Activated CD4-positive, alpha-beta T cell treated with anti-CD3 and anti-CD28 coated beads, Interleukin-2, amount 10 ng/mL, durations not matched to agents 24 days and 14 days (primary cell): ENCODE results near the gene ARAP3. TPM values are rescaled to one million over a fixed set of nuclear protein-coding genes. Genes with fewer than 3 reads are reported as not detected.

Experiments used
- DNase-seq: peaks from one replicate; pipeline ENCODE4 v3.0.0; 2022
- H3K27ac Mint-ChIP-seq: one replicate; pipeline ENCODE4 v1.8.0; 2022; ENCODE audit warnings: mild to moderate bottlenecking, mixed read lengths
- H3K27me3 Mint-ChIP-seq: one replicate; pipeline ENCODE4 v1.8.0; 2022; ENCODE audit warnings: mixed read lengths
- H3K36me3 Mint-ChIP-seq: one replicate; pipeline ENCODE4 v1.8.0; 2022; ENCODE audit warnings: low read depth, mild to moderate bottlenecking, mixed read lengths
- H3K4me1 Mint-ChIP-seq: one replicate; pipeline ENCODE4 v1.8.0; 2021; ENCODE audit warnings: mixed read lengths
- H3K4me3 Mint-ChIP-seq: one replicate; pipeline ENCODE4 v1.8.0; 2022; ENCODE audit warnings: mild to moderate bottlenecking, moderate library complexity, mixed read lengths
- H3K9me3 Mint-ChIP-seq: one replicate; pipeline ENCODE4 v1.8.0; 2021; ENCODE audit warnings: mixed read lengths
- intact Hi-C: fragments of 100-400 bp; cut with micrococcal nuclease; formaldehyde crosslinking; loops from one replicate; pipeline ENCODE4 v1.15.1; 2023
- total RNA-seq: library from RNA; stranded (reverse); gene quantifications from 2 replicates; pipeline ENCODE4 v1.2.3, GENCODE V29; 2022

Gene ARAP3
- total RNA-seq, 1 donor from 2014 or later = 10.9 TPM

GRCh38 chr5:141692919-141693725 lies 11.1 kb upstream of the ARAP3 start:
- H3K4me1 Mint-ChIP-seq = peaks cover 32% of the 10 kb centered on the region
- peaks cover 30% of the 10 kb centered on the region for H3K27me3 Mint-ChIP-seq
- peak overlapping the region; percentile 85 for H3K4me3 Mint-ChIP-seq
- H3K27ac Mint-ChIP-seq = peak overlapping the region; percentile 86
- peak; percentile 86 for DNase-seq
- H3K9me3 Mint-ChIP-seq = no peaks in the 10 kb centered on the region
- H3K36me3 Mint-ChIP-seq = no peaks in the 10 kb centered on the region
- intact Hi-C loops = loop anchor here (1.0 to 2.0 kb wide), 11 partner anchors 8 to 664 kb away; partner anchors contain the start of genes DELE1 and RNF14

- H3K4me1 Mint-ChIP-seq = peaks cover 32% of the 10 kb centered on the region
- H3K27me3 Mint-ChIP-seq = peaks cover 29% of the 10 kb centered on the region
- no peaks in the 10 kb centered on the region for H3K9me3 Mint-ChIP-seq
- intact Hi-C loops = loop anchor here (1.0 to 2.0 kb wide), 9 partner anchors 28 to 664 kb away; partner anchors contain the start of genes DELE1 and RNF14
- peak overlapping the region; percentile 86 for H3K27ac Mint-ChIP-seq
- no peaks in the 10 kb centered on the region for H3K36me3 Mint-ChIP-seq
- DNase-seq = no peak
- H3K4me3 Mint-ChIP-seq = peak overlapping the region; percentile 85
Observed at GRCh38 chr5:141692533-141692888, 10.5 kb upstream of the ARAP3 start.

GRCh38 chr5:141691867-141692532 lies 10.0 kb upstream of the ARAP3 start:
- Mint-ChIP-seq H3K27me3 (peaks cover 26% of the 10 kb centered on the region), H3K4me3 (peak overlapping the region; percentile 85), H3K27ac (peak overlapping the region; percentile 86), H3K36me3 (no peaks in the 10 kb centered on the region), H3K4me1 (peaks cover 32% of the 10 kb centered on the region), H3K9me3 (no peaks in the 10 kb centered on the region)
- intact Hi-C loops = loop anchor here (1.0 to 2.0 kb wide), 9 partner anchors 27 to 665 kb away; partner anchors contain the start of genes DELE1 and RNF14
- DNase-seq = peak; percentile 97

- Mint-ChIP-seq H3K36me3 (no peaks in the 10 kb centered on the region), H3K27me3 (peaks cover 23% of the 10 kb centered on the region), H3K9me3 (no peaks in the 10 kb centered on the region), H3K4me3 (no peak overlapping the region), H3K4me1 (peaks cover 32% of the 10 kb centered on the region), H3K27ac (no peak overlapping the region)
- no peak for DNase-seq
- intact Hi-C loops = no loop called here
Observed at GRCh38 chr5:141691286-141691866, 9.3 kb upstream of the ARAP3 start.

- peaks cover 20% of the 10 kb centered on the region for H3K27me3 Mint-ChIP-seq
- no peaks in the 10 kb centered on the region for H3K9me3 Mint-ChIP-seq
- no peak overlapping the region for H3K27ac Mint-ChIP-seq
- H3K4me3 Mint-ChIP-seq = no peak overlapping the region
- no peaks in the 10 kb centered on the region for H3K36me3 Mint-ChIP-seq
- no peak for DNase-seq
- intact Hi-C loops = no loop called here
- H3K4me1 Mint-ChIP-seq = peaks cover 28% of the 10 kb centered on the region
Observed at GRCh38 chr5:141686648-141687416, 4.8 kb upstream of the ARAP3 start.

- H3K4me3 Mint-ChIP-seq = no peak overlapping the region
- intact Hi-C loops = no loop called here
Observed at GRCh38 chr5:141685591-141685990, 3.6 kb upstream of the ARAP3 start.

GRCh38 chr5:141683596-141684141 lies 1.6 kb upstream of the ARAP3 start:
- Mint-ChIP-seq H3K36me3 (no peaks in the 10 kb centered on the region), H3K27me3 (peaks cover 5% of the 10 kb centered on the region), H3K9me3 (no peaks in the 10 kb centered on the region), H3K4me1 (peaks cover 33% of the 10 kb centered on the region), H3K27ac (peak overlapping the region; percentile 32), H3K4me3 (peak overlapping the region; percentile 45)
- intact Hi-C loops = loop anchor here (1.0 kb wide), 1 partner anchor 10 kb away; no protein-coding TSS in a partner anchor
- DNase-seq = no peak

More at GRCh38 chr5:141685591-141685990, 3.6 kb upstream of the ARAP3 start:
- Mint-ChIP-seq H3K36me3 (no peaks in the 10 kb centered on the region), H3K27me3 (peaks cover 18% of the 10 kb centered on the region), H3K9me3 (no peaks in the 10 kb centered on the region), H3K27ac (no peak overlapping the region), H3K4me1 (peaks cover 33% of the 10 kb centered on the region)
- DNase-seq = no peak

GRCh38 chr5:141681295-141681694 lies 735 bp downstream of the ARAP3 start:
- Mint-ChIP-seq H3K27me3 (peaks cover 3% of the 10 kb centered on the region), H3K4me1 (peaks cover 31% of the 10 kb centered on the region), H3K4me3 (peak overlapping the region; percentile 69), H3K27ac (peak overlapping the region; percentile 66), H3K36me3 (peaks cover 3% of the 10 kb centered on the region), H3K9me3 (no peaks in the 10 kb centered on the region)
- no peak for DNase-seq
- intact Hi-C loops = no loop called here

- peaks cover 3% of the 10 kb centered on the region for H3K36me3 Mint-ChIP-seq
- no peak overlapping the region for H3K27ac Mint-ChIP-seq
- no peaks in the 10 kb centered on the region for H3K9me3 Mint-ChIP-seq
- intact Hi-C loops = no loop called here
- H3K27me3 Mint-ChIP-seq = peaks cover 3% of the 10 kb centered on the region
- DNase-seq = no peak
- H3K4me3 Mint-ChIP-seq = peak overlapping the region; percentile 69
- H3K4me1 Mint-ChIP-seq = peaks cover 31% of the 10 kb centered on the region
Observed at GRCh38 chr5:141680751-141681201, 1.3 kb downstream of the ARAP3 start.

GRCh38 chr5:141680178-141680577 lies 1.9 kb downstream of the ARAP3 start:
- Mint-ChIP-seq H3K4me3 (no peak overlapping the region), H3K27me3 (peaks cover 3% of the 10 kb centered on the region), H3K4me1 (peaks cover 31% of the 10 kb centered on the region), H3K27ac (no peak overlapping the region), H3K36me3 (peaks cover 3% of the 10 kb centered on the region), H3K9me3 (no peaks in the 10 kb centered on the region)
- intact Hi-C loops = no loop called here
- no peak for DNase-seq

GRCh38 chr5:141677415-141677814 lies 4.6 kb downstream of the ARAP3 start:
- H3K4me1 Mint-ChIP-seq = peaks cover 14% of the 10 kb centered on the region
- peaks cover 5% of the 10 kb centered on the region for H3K36me3 Mint-ChIP-seq
- intact Hi-C loops = no loop called here
- no peak overlapping the region for H3K27ac Mint-ChIP-seq
- no peak for DNase-seq
- no peaks in the 10 kb centered on the region for H3K9me3 Mint-ChIP-seq
- H3K4me3 Mint-ChIP-seq = no peak overlapping the region
- peaks cover 3% of the 10 kb centered on the region for H3K27me3 Mint-ChIP-seq

- DNase-seq = no peak
- intact Hi-C loops = no loop called here
- no peak overlapping the region for H3K4me3 Mint-ChIP-seq
- H3K27ac Mint-ChIP-seq = no peak overlapping the region
- H3K9me3 Mint-ChIP-seq = no peaks in the 10 kb centered on the region
- H3K36me3 Mint-ChIP-seq = peaks cover 5% of the 10 kb centered on the region
- H3K27me3 Mint-ChIP-seq = peaks cover 3% of the 10 kb centered on the region
- H3K4me1 Mint-ChIP-seq = peaks cover 3% of the 10 kb centered on the region
Observed at GRCh38 chr5:141675672-141676071, 6.4 kb downstream of the ARAP3 start.

- peaks cover 5% of the 10 kb centered on the region for H3K36me3 Mint-ChIP-seq
- DNase-seq = no peak
- peaks cover 1% of the 10 kb centered on the region for H3K4me1 Mint-ChIP-seq
- H3K27ac Mint-ChIP-seq = no peak overlapping the region
- no peaks in the 10 kb centered on the region for H3K9me3 Mint-ChIP-seq
- H3K27me3 Mint-ChIP-seq = peaks cover 3% of the 10 kb centered on the region
- H3K4me3 Mint-ChIP-seq = no peak overlapping the region
- intact Hi-C loops = no loop called here
Observed at GRCh38 chr5:141674747-141675146, 7.3 kb downstream of the ARAP3 start.
